ENCODE data around the gene SELENOS. TPM values are rescaled to one million over a fixed set of nuclear protein-coding genes. Genes with fewer than 3 reads are reported as not detected.

Gene SELENOS
- total RNA-seq, 1 experiment from 2014 or later, result 145 TPM

GRCh38 chr15:101244889-101245668 is 32.2 kb downstream of the SELENOS start:
- DNase-seq (ENCODE audit: unreplicated experiment), result no peak
- ChIA-PET POLR2A (interaction anchor here (1.2 to 1.4 kb wide), 3 partner anchors 13 to 43 kb away, joined by 4 to 5 read pairs (median 5); no protein-coding TSS in a partner anchor), CTCF (interaction anchor here (1.0 to 1.5 kb wide), 3 partner anchors 9 to 128 kb away, joined by 3 read pairs; no protein-coding TSS in a partner anchor)
- H3K27ac Mint-ChIP-seq (ENCODE audit: low read depth, unreplicated experiment), result peak overlapping the region; percentile 32
- H3K4me1 Mint-ChIP-seq (ENCODE audit: insufficient read depth, unreplicated experiment), result peaks cover 40% of the 10 kb centered on the region
- no peaks in the 10 kb centered on the region for H3K27me3 Mint-ChIP-seq (ENCODE audit: insufficient read depth, unreplicated experiment)
- intact Hi-C loops (cut with micrococcal nuclease), result no loop called here
- no TSS peak for BruUV-seq (replicated peaks)
- peaks cover 6% of the 10 kb centered on the region for H3K36me3 Mint-ChIP-seq (ENCODE audit: insufficient read depth, unreplicated experiment)
- H3K9me3 Mint-ChIP-seq (ENCODE audit: unreplicated experiment), result no peaks in the 10 kb centered on the region
- H3K4me3 Mint-ChIP-seq (ENCODE audit: unreplicated experiment), result peak overlapping the region; percentile 10
- TF ChIP-seq, protein P1, sequence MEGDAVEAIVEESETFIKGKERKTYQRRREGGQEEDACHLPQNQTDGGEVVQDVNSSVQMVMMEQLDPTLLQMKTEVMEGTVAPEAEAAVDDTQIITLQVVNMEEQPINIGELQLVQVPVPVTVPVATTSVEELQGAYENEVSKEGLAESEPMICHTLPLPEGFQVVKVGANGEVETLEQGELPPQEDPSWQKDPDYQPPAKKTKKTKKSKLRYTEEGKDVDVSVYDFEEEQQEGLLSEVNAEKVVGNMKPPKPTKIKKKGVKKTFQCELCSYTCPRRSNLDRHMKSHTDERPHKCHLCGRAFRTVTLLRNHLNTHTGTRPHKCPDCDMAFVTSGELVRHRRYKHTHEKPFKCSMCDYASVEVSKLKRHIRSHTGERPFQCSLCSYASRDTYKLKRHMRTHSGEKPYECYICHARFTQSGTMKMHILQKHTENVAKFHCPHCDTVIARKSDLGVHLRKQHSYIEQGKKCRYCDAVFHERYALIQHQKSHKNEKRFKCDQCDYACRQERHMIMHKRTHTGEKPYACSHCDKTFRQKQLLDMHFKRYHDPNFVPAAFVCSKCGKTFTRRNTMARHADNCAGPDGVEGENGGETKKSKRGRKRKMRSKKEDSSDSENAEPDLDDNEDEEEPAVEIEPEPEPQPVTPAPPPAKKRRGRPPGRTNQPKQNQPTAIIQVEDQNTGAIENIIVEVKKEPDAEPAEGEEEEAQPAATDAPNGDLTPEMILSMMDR (IDR thresholded peaks at IDR 0.05; ENCODE audit: unreplicated experiment), result no peak

DNA sequence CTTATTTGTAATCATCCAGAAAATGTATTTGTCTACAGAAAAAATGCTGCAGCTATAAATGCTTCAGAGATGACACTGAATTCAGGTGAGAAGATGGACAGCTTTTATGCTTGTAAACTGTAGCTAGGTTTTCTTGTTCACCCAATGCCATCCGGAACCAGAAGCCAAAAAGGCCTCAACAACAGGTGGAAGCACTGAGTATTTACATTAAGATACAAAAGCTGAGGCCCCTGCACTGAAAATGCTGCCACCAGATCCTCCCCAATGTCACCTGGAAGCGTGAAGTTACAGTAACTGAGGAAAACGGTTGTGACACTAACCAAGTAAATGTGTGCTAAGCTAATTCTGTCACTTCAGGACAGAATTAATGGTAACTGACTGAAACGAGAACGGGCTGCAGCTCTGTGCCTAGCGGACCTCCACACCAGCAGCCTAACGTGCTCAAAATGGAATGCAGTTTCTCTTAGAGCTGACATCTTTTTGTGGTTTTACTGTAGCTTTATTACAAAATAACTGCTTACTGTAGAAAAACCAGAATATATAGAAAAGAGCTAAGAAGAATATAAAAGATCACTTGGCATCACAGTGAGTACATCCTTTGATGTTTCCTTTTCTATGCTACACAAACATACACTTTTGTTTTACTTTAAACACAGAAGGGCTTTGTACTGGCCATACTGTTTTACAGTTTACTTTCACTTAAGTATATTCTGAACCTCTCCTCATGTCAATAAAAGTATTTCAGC is 33.1 kb downstream of the SELENOS start:
- intact Hi-C loops (cut with micrococcal nuclease), result no loop called here
- peaks cover 37% of the 10 kb centered on the region for H3K4me1 Mint-ChIP-seq (ENCODE audit: insufficient read depth, unreplicated experiment)

GRCh38 chr15:101243420-101243819 is 33.9 kb downstream of the SELENOS start:
- Mint-ChIP-seq H3K9me3 (ENCODE audit: unreplicated experiment) (no peaks in the 10 kb centered on the region), H3K4me3 (ENCODE audit: unreplicated experiment) (no peak overlapping the region), H3K4me1 (ENCODE audit: insufficient read depth, unreplicated experiment) (peaks cover 37% of the 10 kb centered on the region), H3K36me3 (ENCODE audit: insufficient read depth, unreplicated experiment) (peaks cover 6% of the 10 kb centered on the region), H3K27me3 (ENCODE audit: insufficient read depth, unreplicated experiment) (no peaks in the 10 kb centered on the region), H3K27ac (ENCODE audit: low read depth, unreplicated experiment) (peak overlapping the region; percentile 32)
- TF ChIP-seq, protein P1 (IDR thresholded peaks at IDR 0.05; ENCODE audit: unreplicated experiment), result no peak
- intact Hi-C loops (cut with micrococcal nuclease), result no loop called here
- DNase-seq (ENCODE audit: unreplicated experiment), result no peak
- ChIA-PET POLR2A (interaction anchor here (0.8 to 1.1 kb wide), 3 partner anchors 9 to 42 kb away, joined by 3 read pairs; partner anchors contain the start of gene CHSY1), CTCF (interaction anchor here (0.6 to 1.3 kb wide), 3 partner anchors 15 to 155 kb away, joined by 3 to 6 read pairs (median 3); no protein-coding TSS in a partner anchor)
- BruUV-seq (replicated peaks), result no TSS peak

More for the DNA sequence above, 33.1 kb downstream of the SELENOS start:
- BruUV-seq (replicated peaks), result no TSS peak
- TF ChIP-seq, protein P1 (IDR thresholded peaks at IDR 0.05; ENCODE audit: unreplicated experiment), result no peak
- Mint-ChIP-seq H3K36me3 (ENCODE audit: insufficient read depth, unreplicated experiment) (peaks cover 6% of the 10 kb centered on the region), H3K27ac (ENCODE audit: low read depth, unreplicated experiment) (peak overlapping the region; percentile 32), H3K4me3 (ENCODE audit: unreplicated experiment) (no peak overlapping the region), H3K27me3 (ENCODE audit: insufficient read depth, unreplicated experiment) (no peaks in the 10 kb centered on the region), H3K9me3 (ENCODE audit: unreplicated experiment) (no peaks in the 10 kb centered on the region)
- ChIA-PET POLR2A (interaction anchor here (0.7 to 1.3 kb wide), 5 partner anchors 8 to 52 kb away, joined by 3 to 4 read pairs (median 3); partner anchors contain the start of gene CHSY1), CTCF (interaction anchor here (1.0 to 1.5 kb wide), 2 partner anchors 8 to 127 kb away, joined by 3 read pairs; no protein-coding TSS in a partner anchor)
- no peak for DNase-seq (ENCODE audit: unreplicated experiment)

GRCh38 chr15:101242999-101243336 is 34.3 kb downstream of the SELENOS start:
- no peak for DNase-seq (ENCODE audit: unreplicated experiment)
- Mint-ChIP-seq H3K4me3 (ENCODE audit: unreplicated experiment) (no peak overlapping the region), H3K27ac (ENCODE audit: low read depth, unreplicated experiment) (peak overlapping the region; percentile 32), H3K27me3 (ENCODE audit: insufficient read depth, unreplicated experiment) (no peaks in the 10 kb centered on the region), H3K9me3 (ENCODE audit: unreplicated experiment) (no peaks in the 10 kb centered on the region), H3K4me1 (ENCODE audit: insufficient read depth, unreplicated experiment) (peaks cover 37% of the 10 kb centered on the region), H3K36me3 (ENCODE audit: insufficient read depth, unreplicated experiment) (peaks cover 6% of the 10 kb centered on the region)
- intact Hi-C loops (cut with micrococcal nuclease), result no loop called here
- ChIA-PET POLR2A (interaction anchor here (0.8 to 1.5 kb wide), 2 partner anchors 10 to 42 kb away, joined by 3 to 6 read pairs; no protein-coding TSS in a partner anchor), CTCF (interaction anchor here (0.6 to 1.3 kb wide), 3 partner anchors 14 to 154 kb away, joined by 3 to 6 read pairs (median 3); no protein-coding TSS in a partner anchor)
- BruUV-seq (replicated peaks), result no TSS peak
- TF ChIP-seq, protein P1 (IDR thresholded peaks at IDR 0.05; ENCODE audit: unreplicated experiment), result no peak
